HepG2 (cell line): ENCODE results near the gene MAMDC2. TPM values are rescaled to one million over a fixed set of nuclear protein-coding genes. Genes with fewer than 3 reads are reported as not detected.

Experiments
- ATAC-seq: fragments of 200-7000 bp; cut with Tn5 transposase; 3 replicates; pipeline ENCODE4 v1.9.1; 2020; ENCODE audit warnings: mild to moderate bottlenecking, moderate library complexity
- BruUV-seq: library from RNA; stranded (reverse); fragments of 400-500 nt; replicated peaks from 2 replicates; lab custom pipeline; 2021; lab: Mats Ljungman, UMichigan
- CTCF ChIA-PET: fragments of 300-600 bp; formaldehyde crosslinking; extraction: SDS; loops from one replicate; lab custom pipeline; 2021; ENCODE audit warnings: low total read pairs, inconsistent platforms, low intra/inter-chr PET ratio; lab: Yijun Ruan, JAX
- POLR2A ChIA-PET: fragments of 350-600 bp; sonication (Branson Sonifier 250); formaldehyde crosslinking; loops from one replicate; lab custom pipeline; 2020; ENCODE audit warnings: antibody characterized with exemption, inconsistent platforms; lab: Yijun Ruan, JAX
- DNase-seq: peaks from one replicate; pipeline ENCODE4 v3.0.0-alpha.2; 2015; ENCODE audit warnings: low spot score
- FAIRE-seq: peaks from 3 replicates; lab custom pipeline; 2011; peaks lifted over from hg19 to GRCh38; lab: Jason Lieb, UNC
- H2AFZ ChIP-seq: one replicate; pipeline ENCODE4 v1.6.1; 2011; ENCODE audit warnings: low read length, inconsistent platforms
- H3K27ac ChIP-seq: fragments of 300-600 bp; 3 replicates; pipeline ENCODE4 v1.8.0; 2011; ENCODE audit warnings: mixed run types, mild to moderate bottlenecking, mixed read lengths, low read length, inconsistent platforms; ENCODE audit not compliant: insufficient read depth; ENCODE audit errors: extremely low read length
- H3K27me3 ChIP-seq, 2 experiments: fragments of 200-600 bp in 1 of 2; 2 replicates in 1 of 2; 3 replicates in 1 of 2; pipeline versions ENCODE4 v1.6.0 to v1.8.0; 2011; ENCODE audit warnings: low read length in 2 of 2, mild to moderate bottlenecking in 2 of 2, moderate library complexity in 2 of 2, inconsistent platforms in 1 of 2; ENCODE audit not compliant: insufficient read depth in 2 of 2, control insufficient read depth in 1 of 2
- H3K36me3 ChIP-seq, 2 experiments: fragments of 200-600 bp in 1 of 2; replicated peaks in 1 of 2; 2 replicates in 1 of 2; 3 replicates in 1 of 2; pipeline versions ENCODE4 v1.5.1 to v1.8.0; 2011; ENCODE audit warnings: low read length in 2 of 2, inconsistent platforms in 1 of 2; ENCODE audit not compliant: insufficient read depth in 2 of 2, control insufficient read depth in 1 of 2
- H3K4me1 ChIP-seq: 2 replicates; pipeline ENCODE4 v1.5.1; 2012; ENCODE audit warnings: low read length, inconsistent platforms; ENCODE audit not compliant: insufficient read depth
- H3K4me2 ChIP-seq: 2 replicates; pipeline ENCODE4 v1.6.0; 2011; ENCODE audit warnings: low read depth, low read length, inconsistent platforms
- H3K4me3 ChIP-seq, 3 experiments: fragments of 200-600 bp in 1 of 3; sonication (generic), shearing (Covaris generic) in 1 of 3; replicated peaks in 1 of 3; 2 replicates each; pipeline ENCODE4 v1.5.1; 2011 to 2016; ENCODE audit warnings: low read length in 3 of 3, inconsistent platforms in 2 of 3, low read depth in 2 of 3, mild to moderate bottlenecking in 2 of 3, control low read depth in 1 of 3, mixed read lengths in 1 of 3; ENCODE audit not compliant: insufficient read depth in 1 of 3
- H3K79me2 ChIP-seq: one replicate; pipeline ENCODE4 v1.6.1; 2011; ENCODE audit warnings: low read length, inconsistent platforms; ENCODE audit not compliant: insufficient read depth
- H3K9ac ChIP-seq: 2 replicates; pipeline ENCODE4 v1.6.0; 2011; ENCODE audit warnings: mild to moderate bottlenecking, low read depth, low read length, inconsistent platforms; ENCODE audit not compliant: insufficient read depth
- H3K9me3 ChIP-seq: 2 replicates; pipeline ENCODE4 v1.5.1; 2012; ENCODE audit warnings: mild to moderate bottlenecking, low read length
- H4K20me1 ChIP-seq: 2 replicates; pipeline ENCODE4 v1.6.0; 2011; ENCODE audit warnings: inconsistent platforms, mild to moderate bottlenecking, low read length, moderate library complexity; ENCODE audit not compliant: insufficient read depth
- ADNP ChIP-seq: sonication (generic); formaldehyde crosslinking; IDR thresholded peaks from 2 replicates; pipeline ENCODE4 v1.4.0; 2020; ENCODE audit warnings: missing genetic modification reagents
- CC2D1A ChIP-seq: sonication (generic); formaldehyde crosslinking; IDR thresholded peaks from 2 replicates; pipeline ENCODE4 v1.8.1; 2023; ENCODE audit warnings: mild to moderate bottlenecking, missing genetic modification reagents
- CTCF ChIP-seq: sonication (generic); formaldehyde crosslinking; IDR thresholded peaks from 2 replicates; pipeline ENCODE4 v1.5.0; 2020; ENCODE audit warnings: mild to moderate bottlenecking, missing genetic modification reagents, moderate library complexity
- HMGXB4 ChIP-seq, 2 experiments: sonication (generic) in 1 of 2; formaldehyde crosslinking in 1 of 2; IDR thresholded peaks; 2 replicates each; pipeline versions ENCODE4 v1.4.0 to v1.6.1; 2018 to 2020; ENCODE audit warnings: missing genetic modification reagents in 2 of 2, borderline replicate concordance in 1 of 2, low read depth in 1 of 2, mild to moderate bottlenecking in 1 of 2, missing biosample characterization in 1 of 2
- IKZF1 ChIP-seq: fragments of 450-650 bp; IDR thresholded peaks from 2 replicates; pipeline ENCODE4 v1.7.1; 2016
- KDM1A ChIP-seq: IDR thresholded peaks from 2 replicates; pipeline ENCODE4 v1.6.1; 2016; ENCODE audit warnings: missing compliant biosample characterization
- MYNN ChIP-seq: sonication (generic); formaldehyde crosslinking; IDR thresholded peaks from 2 replicates; pipeline ENCODE4 v1.4.0; 2020; ENCODE audit warnings: mild to moderate bottlenecking, low read depth, missing genetic modification reagents
- POGZ ChIP-seq: sonication (generic); formaldehyde crosslinking; IDR thresholded peaks from 2 replicates; pipeline ENCODE4 v1.4.0; 2020; ENCODE audit warnings: mild to moderate bottlenecking, missing genetic modification reagents
- SMC3 ChIP-seq: IDR thresholded peaks from 2 replicates; pipeline ENCODE4 v1.6.1; 2011; ENCODE audit warnings: low read length, improper control_type of control experiment
- STAG1 ChIP-seq: sonication (generic); formaldehyde crosslinking; IDR thresholded peaks from 2 replicates; pipeline ENCODE4 v1.4.0; 2020; ENCODE audit warnings: missing genetic modification reagents
- ZGPAT ChIP-seq: IDR thresholded peaks from 2 replicates; pipeline ENCODE4 v1.6.1; 2016; ENCODE audit warnings: mild to moderate bottlenecking
- ZMYM2 ChIP-seq: sonication (generic); formaldehyde crosslinking; IDR thresholded peaks from 2 replicates; pipeline ENCODE4 v1.8.0; 2022; ENCODE audit warnings: mild to moderate bottlenecking, missing genetic modification reagents
- ZMYM3 ChIP-seq: sonication (generic); formaldehyde crosslinking; IDR thresholded peaks from 2 replicates; pipeline ENCODE4 v1.5.1; 2020; ENCODE audit warnings: mild to moderate bottlenecking, missing genetic modification reagents
- ZNF629 ChIP-seq: sonication (generic); formaldehyde crosslinking; conservative IDR thresholded peaks from 2 replicates; pipeline ENCODE4 v1.5.0; 2020; ENCODE audit warnings: missing genetic modification reagents
- ZNF776 ChIP-seq: sonication (generic); formaldehyde crosslinking; IDR thresholded peaks from 2 replicates; pipeline ENCODE4 v1.4.0; 2020; ENCODE audit warnings: mild to moderate bottlenecking, missing genetic modification reagents
- WGBS: methylation state at CpG from one replicate; pipeline ENCODE4 v1.1.6; 2017; ENCODE audit warnings: low lambda C conversion rate; 5-methylcytosine and 5-hydroxymethylcytosine counted together
- in situ Hi-C: cut with HindIII; loops from 2 replicates; pipeline ENCODE4 v1.10.0; 2017; ENCODE audit warnings: low pct_unique_long_range_greater_than_20kb; ENCODE audit not compliant: extremely low pct_ligation_motif_present
- intact Hi-C: fragments of 100-400 bp; cut with micrococcal nuclease; formaldehyde crosslinking; loops from one replicate; pipeline ENCODE4 v1.10.0; 2022; ENCODE audit not compliant: unreplicated experiment
- polyA plus RNA-seq, 8 experiments: library from polyadenylated mRNA; depleted of rRNA in 3 of 8; stranded (reverse) in 7 of 8; unstranded in 1 of 8; fragments of >200 nt; fragmentation: Illumina TruSeq in 4 of 8; extraction: Trizol in 4 of 8; gene quantifications; 2 replicates each; pipeline versions ENCODE4 v1.2.1 to v1.2.3, GENCODE V29; 2011 to 2016; ENCODE audit warnings: low read depth in 4 of 8, missing spikeins in 1 of 8, mixed read lengths in 1 of 8; ENCODE audit not compliant: insufficient read depth in 1 of 8
- total RNA-seq, 5 experiments: library from RNA; depleted of rRNA; stranded (reverse); fragments of >200 nt; fragmentation: Illumina TruSeq; extraction: Trizol; gene quantifications; 2 replicates each; pipeline ENCODE4 v1.2.3, GENCODE V29; 2016; ENCODE audit warnings: low read depth in 1 of 5

MAMDC2 gene
- total and polyA plus RNA-seq, 2 of the 13 experiments (the other 11 are each of a cell fraction or from before 2014, with no cell fraction given), result not detected

GRCh38 chr9:70111042-70111602 is 67.5 kb downstream of the MAMDC2 start:
- Histone ChIP-seq H4K20me1 (no peaks in the 10 kb centered on the region), H3K36me3 (no peaks in the 10 kb centered on the region), H3K79me2 (no peaks in the 10 kb centered on the region), H3K27me3 (peaks cover 0 to 12% of the 10 kb centered on the region in 2 experiments; a peak in 2 of 5 replicates), H3K4me3 (no peak overlapping the region), H3K4me2 (no peak overlapping the region), H3K9ac (no peak overlapping the region), H3K9me3 (no peaks in the 10 kb centered on the region), H3K27ac (no peak overlapping the region), H2AFZ (no peak overlapping the region), H3K4me1 (peaks cover 28% of the 10 kb centered on the region)
- FAIRE-seq, result no peak
- no TSS peak for BruUV-seq
- ATAC-seq, result peak; percentile 80
- DNase-seq, result peak; percentile 31
- 3% methylated on average over 4 of the region's 4 CpGs for WGBS
- TF ChIP-seq ZNF776 (CRISPR knock-in tag) (no peak), CTCF (CRISPR knock-in tag) (peak; percentile 79), STAG1 (peak; percentile 55), CC2D1A (CRISPR knock-in tag) (no peak), MYNN (no peak), ADNP (CRISPR knock-in tag) (0 out of 2 replicates have a peak, but pooled peaks have one; percentile 34), POGZ (CRISPR knock-in tag) (0 out of 2 replicates have a peak, but pooled peaks have one; percentile 13), KDM1A (CRISPR knock-in tag) (peak; percentile 32; the same call in 1 of the 2 replicates), ZNF629 (CRISPR knock-in tag) (peak; percentile 98), SMC3 (peak; percentile 46), HMGXB4 (CRISPR knock-in tag; IDR thresholded peaks at IDR 0.05; ENCODE audit: borderline replicate concordance in 1 of 2, low read depth in 1 of 2) (0 out of 4 replicates have a peak, but pooled peaks of 1 of the 2 experiments have one; percentile 16), ZGPAT (CRISPR knock-in tag) (peak; percentile 25; the same call in 1 of the 2 replicates), ZMYM2 (CRISPR knock-in tag) (0 out of 2 replicates have a peak, but pooled peaks have one; percentile 50), IKZF1 (no peak), ZMYM3 (CRISPR knock-in tag) (0 out of 2 replicates have a peak, but pooled peaks have one; percentile 26)
- ChIA-PET POLR2A (no interaction called here), CTCF (interaction anchor here (1.7 kb wide), 1 partner anchor 139 kb away, joined by 13 read pairs; no protein-coding TSS in a partner anchor)
- in situ Hi-C loops, result loop anchor here (5.0 kb wide), 1 partner anchor 139 kb away; no protein-coding TSS in a partner anchor
- intact Hi-C loops, result loop anchor here (5.0 kb wide), 1 partner anchor 116 kb away; no protein-coding TSS in a partner anchor
